Keratinocyte (primary cell): Measurements from ENCODE around the gene NTSR2. TPM values are rescaled to one million over a fixed set of nuclear protein-coding genes. Genes with fewer than 3 reads are reported as not detected.
A peak's percentile ranks its signal among the peaks of the same experiment; 100 is the strongest.

ENCODE experiments used
- DNase-seq: peaks from one replicate; pipeline ENCODE4 v3.0.0-alpha.2; 2011; ENCODE audit warnings: low read depth, missing footprints, low spot score
- FAIRE-seq: peaks from 2 replicates; lab custom pipeline; 2011; peaks lifted over from hg19 to GRCh38; lab: Jason Lieb, UNC
- H2AFZ ChIP-seq: 2 replicates; pipeline ENCODE4 v1.6.0; 2012; ENCODE audit warnings: low read length, control low read depth, inconsistent platforms; ENCODE audit not compliant: control insufficient read depth
- H3K27ac ChIP-seq: 2 replicates; pipeline ENCODE4 v1.5.1; 2011; ENCODE audit warnings: low read length; ENCODE audit not compliant: control insufficient read depth, insufficient read depth
- H3K27me3 ChIP-seq: 3 replicates; pipeline ENCODE4 v1.6.0; 2011; ENCODE audit warnings: low read length; ENCODE audit not compliant: control insufficient read depth, insufficient read depth; ENCODE audit errors: extremely low read depth
- H3K36me3 ChIP-seq, 2 experiments: 2 replicates in 1 of 2; 3 replicates in 1 of 2; pipeline ENCODE4 v1.5.1; 2011; ENCODE audit warnings: low read length in 2 of 2, mild to moderate bottlenecking in 1 of 2; ENCODE audit not compliant: control insufficient read depth in 2 of 2, insufficient read depth in 2 of 2; ENCODE audit errors: extremely low read depth in 1 of 2
- H3K4me1 ChIP-seq: 3 replicates; pipeline ENCODE4 v1.5.1; 2011; ENCODE audit warnings: low read length; ENCODE audit not compliant: control insufficient read depth, insufficient read depth; ENCODE audit errors: extremely low read depth
- H3K4me2 ChIP-seq: 3 replicates; pipeline ENCODE4 v1.6.0; 2011; ENCODE audit warnings: low read depth, low read length; ENCODE audit not compliant: control insufficient read depth, insufficient read depth; ENCODE audit errors: extremely low read depth
- H3K4me3 ChIP-seq, 3 experiments: fragments of 200-600 bp in 1 of 3; sonication (generic) in 1 of 3; 2 replicates in 2 of 3; 3 replicates in 1 of 3; pipeline ENCODE4 v1.5.1; 2011 to 2016; ENCODE audit warnings: low read length in 3 of 3, mild to moderate bottlenecking in 3 of 3, control low read depth in 2 of 3, inconsistent platforms in 1 of 3, low read depth in 1 of 3, mixed read lengths in 1 of 3, mixed run types in 1 of 3, moderate library complexity in 1 of 3; ENCODE audit not compliant: control insufficient read depth in 2 of 3, insufficient read depth in 2 of 3; ENCODE audit errors: extremely low read depth in 1 of 3
- H3K79me2 ChIP-seq: 2 replicates; pipeline ENCODE4 v1.6.0; 2012; ENCODE audit warnings: low read length; ENCODE audit not compliant: control insufficient read depth, insufficient read depth
- H3K9ac ChIP-seq: 3 replicates; pipeline ENCODE4 v1.6.0; 2011; ENCODE audit warnings: low read length; ENCODE audit not compliant: control insufficient read depth, insufficient read depth; ENCODE audit errors: extremely low read depth
- H3K9me1 ChIP-seq: 3 replicates; pipeline ENCODE4 v1.6.0; 2011; ENCODE audit warnings: low read length; ENCODE audit not compliant: control insufficient read depth, insufficient read depth; ENCODE audit errors: extremely low read depth
- H3K9me3 ChIP-seq: 2 replicates; pipeline ENCODE4 v1.5.1; 2012; ENCODE audit warnings: low read depth, low read length; ENCODE audit not compliant: control insufficient read depth
- H4K20me1 ChIP-seq: 3 replicates; pipeline ENCODE4 v1.6.0; 2011; ENCODE audit warnings: low read length; ENCODE audit not compliant: control insufficient read depth, insufficient read depth; ENCODE audit errors: extremely low read depth
- CTCF ChIP-seq, 3 experiments: IDR thresholded peaks in 1 of 3; conservative IDR thresholded peaks in 1 of 3; optimal IDR thresholded peaks in 1 of 3; 2 replicates in 2 of 3; 3 replicates in 1 of 3; pipeline versions ENCODE3 to v1.5.1; 2011; ENCODE audit warnings: low read length in 3 of 3, mild to moderate bottlenecking in 3 of 3, moderate library complexity in 2 of 3, control low read depth in 1 of 3, inconsistent platforms in 1 of 3; ENCODE audit not compliant: insufficient read depth in 2 of 3; ENCODE audit errors: extremely low read depth in 1 of 3
- EZH2 ChIP-seq: IDR thresholded peaks from one replicate; pipeline ENCODE4 v1.6.1; 2012; ENCODE audit warnings: inconsistent platforms, mild to moderate bottlenecking, low read length, moderate library complexity
- dilution Hi-C: fragments of 300-500 bp; cut with MboI; formaldehyde crosslinking; loops from one replicate; pipeline ENCODE4 v1.7.0; 2020; ENCODE audit warnings: low sequenced_read_pairs; ENCODE audit not compliant: extremely low pct_ligation_motif_present
- polyA plus RNA-seq, 5 experiments: library from polyadenylated mRNA; depleted of rRNA in 3 of 5; stranded (reverse) in 3 of 5; stranded (forward) in 1 of 5; unstranded in 1 of 5; fragments of >200 nt; gene quantifications; 1 replicate in 1 of 5; 2 replicates in 3 of 5; 3 replicates in 1 of 5; pipeline versions ENCODE4 v1.2.1 to v1.2.3, GENCODE V29; 2011 to 2012; ENCODE audit warnings: missing spikeins in 2 of 5, low read depth in 1 of 5, low replicate concordance in 1 of 5

NTSR2 gene
- polyA plus RNA-seq, 1 donor (not counting 4 experiments of a cell fraction or from before 2014, with no cell fraction given), result not detected

GRCh38 chr2:11697103-11697871, 27.3 kb upstream of the NTSR2 start:
- peak; percentile 13 for FAIRE-seq
- peaks cover 24% of the 10 kb centered on the region for H3K4me1 ChIP-seq

GRCh38 chr2:11696736-11697102, 26.7 kb upstream of the NTSR2 start:
- dilution Hi-C loops, result loop anchor here (25.0 kb wide), 1 partner anchor 91 kb away; no protein-coding TSS in a partner anchor
- no peak overlapping the region for H3K27ac ChIP-seq

More at GRCh38 chr2:11697103-11697871, 27.3 kb upstream of the NTSR2 start:
- H4K20me1 ChIP-seq, result no peaks in the 10 kb centered on the region
- no peak for TF ChIP-seq EZH2
- TF ChIP-seq CTCF (optimal IDR thresholded peaks at IDR 0.05 in 1 of 3, IDR thresholded peaks at IDR 0.05 in 1 of 3, conservative IDR thresholded peaks at IDR 0.05 in 1 of 3; ENCODE audit: extremely low read depth in 1 of 3, insufficient read depth in 2 of 3, low read length in 3 of 3), result no peak
- H3K9me1 ChIP-seq, result no peaks in the 10 kb centered on the region
- H3K4me2 ChIP-seq, result no peak overlapping the region
- H3K27ac ChIP-seq, result no peak overlapping the region
- no peak for DNase-seq
- no peak overlapping the region for H3K4me3 ChIP-seq
- H3K79me2 ChIP-seq, result no peaks in the 10 kb centered on the region
- H3K36me3 ChIP-seq, result no peaks in the 10 kb centered on the region
- no peak overlapping the region for H3K9ac ChIP-seq
- H3K9me3 ChIP-seq, result no peaks in the 10 kb centered on the region
- H2AFZ ChIP-seq, result no peak overlapping the region
- dilution Hi-C loops, result loop anchor here (25.0 kb wide), 1 partner anchor 90 kb away; no protein-coding TSS in a partner anchor
- H3K27me3 ChIP-seq, result no peaks in the 10 kb centered on the region

More at GRCh38 chr2:11696736-11697102, 26.7 kb upstream of the NTSR2 start:
- FAIRE-seq (no peak), DNase-seq (no peak)
- H3K4me3 ChIP-seq, result no peak overlapping the region
- H3K36me3 ChIP-seq, result no peaks in the 10 kb centered on the region
- H2AFZ ChIP-seq, result no peak overlapping the region
- H3K4me1 ChIP-seq, result peaks cover 24% of the 10 kb centered on the region
- H3K9me3 ChIP-seq, result no peaks in the 10 kb centered on the region
- H3K4me2 ChIP-seq, result no peak overlapping the region
- H3K79me2 ChIP-seq, result no peaks in the 10 kb centered on the region
- H4K20me1 ChIP-seq, result no peaks in the 10 kb centered on the region
- TF ChIP-seq CTCF (optimal IDR thresholded peaks at IDR 0.05 in 1 of 3, IDR thresholded peaks at IDR 0.05 in 1 of 3, conservative IDR thresholded peaks at IDR 0.05 in 1 of 3; ENCODE audit: extremely low read depth in 1 of 3, insufficient read depth in 2 of 3, low read length in 3 of 3), result no peak
- no peak for TF ChIP-seq EZH2
- no peaks in the 10 kb centered on the region for H3K9me1 ChIP-seq
- H3K9ac ChIP-seq, result no peak overlapping the region
- H3K27me3 ChIP-seq, result no peaks in the 10 kb centered on the region
